ENCODE results near the gene EFNA2. TPM values are rescaled to one million over a fixed set of nuclear protein-coding genes. Genes with fewer than 3 reads are reported as not detected.

The EFNA2 gene
- total RNA-seq, 4 donors from 2014 or later = not detected

GRCh38 chr19:1307755-1308303 is 22.2 kb downstream of the EFNA2 start:
- no peak for TF ChIP-seq CTCF (IDR thresholded peaks at IDR 0.05)
- DNase-seq (ENCODE audit: low spot score) = no peak
- ATAC-seq (ENCODE audit: low FRiP score) = no peak

- DNase-seq (ENCODE audit: low spot score) = no peak
- no peak for TF ChIP-seq CTCF (IDR thresholded peaks at IDR 0.05)
- ATAC-seq (ENCODE audit: low FRiP score) = no peak
Measured at GRCh38 chr19:1308718-1309117, 23.0 kb downstream of the EFNA2 start.

GRCh38 chr19:1309977-1310852 is 24.5 kb downstream of the EFNA2 start:
- no peak for TF ChIP-seq CTCF (IDR thresholded peaks at IDR 0.05)
- DNase-seq (ENCODE audit: low spot score) (no peak), ATAC-seq (ENCODE audit: low FRiP score) (no peak)

GRCh38 chr19:1310853-1311180 is 25.1 kb downstream of the EFNA2 start:
- ATAC-seq (ENCODE audit: low FRiP score) (no peak), DNase-seq (ENCODE audit: low spot score) (no peak)
- TF ChIP-seq CTCF (IDR thresholded peaks at IDR 0.05) = no peak

- no peak for ATAC-seq (ENCODE audit: low FRiP score)
- no peak for DNase-seq (ENCODE audit: low spot score)
Measured at GRCh38 chr19:1311543-1312091, 25.9 kb downstream of the EFNA2 start.

More at GRCh38 chr19:1311543-1312091, 25.9 kb downstream of the EFNA2 start:
- no peak for TF ChIP-seq CTCF (IDR thresholded peaks at IDR 0.05)
